GM12878 (cell line): ENCODE results near the gene GYPC.

ENCODE experiments used
- EGR1 ChIP-seq, 2 experiments: IDR thresholded peaks; 1 replicate in 1 of 2; 2 replicates in 1 of 2; pipeline ENCODE4 v1.6.1; 2011 to 2012; ENCODE audit warnings: low read depth in 2 of 2, low read length in 2 of 2, borderline replicate concordance in 1 of 2, mild to moderate bottlenecking in 1 of 2, moderate library complexity in 1 of 2
- EZH2 ChIP-seq: IDR thresholded peaks from 2 replicates; pipeline ENCODE4 v1.6.1; 2012; ENCODE audit warnings: low read depth, mild to moderate bottlenecking, control low read depth, inconsistent platforms, low read length, borderline replicate concordance; ENCODE audit not compliant: control insufficient read depth
- POLR2AphosphoS5 ChIP-seq: IDR thresholded peaks from 2 replicates; pipeline ENCODE4 v1.6.1; 2011; ENCODE audit warnings: mild to moderate bottlenecking, low read length, inconsistent platforms
- TF ChIP-seq, protein P1 (sequence below): IDR thresholded peaks from 2 replicates; pipeline ENCODE4 v1.6.1; 2012; ENCODE audit warnings: mild to moderate bottlenecking, low read depth, low read length

DNA sequence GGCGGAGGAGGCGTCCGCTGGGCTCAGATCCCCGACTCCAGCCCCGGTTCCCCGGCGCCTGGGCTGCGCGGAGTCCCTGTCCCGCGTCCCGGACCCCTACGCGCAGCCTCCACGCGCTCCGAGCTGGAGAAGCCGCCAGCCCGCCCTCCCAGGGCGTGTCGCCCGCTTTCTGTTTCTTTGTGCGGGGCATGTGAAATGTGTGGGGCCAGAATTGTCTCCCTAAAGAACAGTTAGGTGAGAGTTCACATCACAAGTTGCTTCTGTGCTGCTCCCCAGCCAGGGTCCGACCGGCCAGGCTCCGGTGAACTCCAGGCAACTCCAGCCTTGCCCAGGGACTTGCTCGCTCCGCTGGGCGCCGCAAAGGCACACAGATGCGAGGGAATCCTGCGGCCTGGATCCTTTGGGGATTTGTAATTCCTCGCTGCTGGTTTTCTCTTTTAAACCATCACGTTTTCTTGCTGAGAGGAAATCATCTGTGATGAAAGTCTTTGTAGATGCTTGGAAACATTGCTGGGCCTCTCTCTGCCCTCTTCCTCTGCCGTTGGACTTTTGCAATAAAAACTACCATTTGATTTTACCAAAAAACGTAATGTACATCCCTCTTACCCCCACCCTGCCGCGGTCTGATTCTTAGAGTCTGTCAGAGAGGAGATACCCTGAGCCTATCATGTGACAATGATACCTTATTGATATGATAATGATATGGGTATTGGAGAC, 631 bp downstream of the GYPC start:
- TF ChIP-seq EGR1 (IDR thresholded peaks at IDR 0.05; ENCODE audit: borderline replicate concordance in 1 of 2, low read depth in 2 of 2, low read length in 2 of 2) = no peak
- TF ChIP-seq, protein P1, sequence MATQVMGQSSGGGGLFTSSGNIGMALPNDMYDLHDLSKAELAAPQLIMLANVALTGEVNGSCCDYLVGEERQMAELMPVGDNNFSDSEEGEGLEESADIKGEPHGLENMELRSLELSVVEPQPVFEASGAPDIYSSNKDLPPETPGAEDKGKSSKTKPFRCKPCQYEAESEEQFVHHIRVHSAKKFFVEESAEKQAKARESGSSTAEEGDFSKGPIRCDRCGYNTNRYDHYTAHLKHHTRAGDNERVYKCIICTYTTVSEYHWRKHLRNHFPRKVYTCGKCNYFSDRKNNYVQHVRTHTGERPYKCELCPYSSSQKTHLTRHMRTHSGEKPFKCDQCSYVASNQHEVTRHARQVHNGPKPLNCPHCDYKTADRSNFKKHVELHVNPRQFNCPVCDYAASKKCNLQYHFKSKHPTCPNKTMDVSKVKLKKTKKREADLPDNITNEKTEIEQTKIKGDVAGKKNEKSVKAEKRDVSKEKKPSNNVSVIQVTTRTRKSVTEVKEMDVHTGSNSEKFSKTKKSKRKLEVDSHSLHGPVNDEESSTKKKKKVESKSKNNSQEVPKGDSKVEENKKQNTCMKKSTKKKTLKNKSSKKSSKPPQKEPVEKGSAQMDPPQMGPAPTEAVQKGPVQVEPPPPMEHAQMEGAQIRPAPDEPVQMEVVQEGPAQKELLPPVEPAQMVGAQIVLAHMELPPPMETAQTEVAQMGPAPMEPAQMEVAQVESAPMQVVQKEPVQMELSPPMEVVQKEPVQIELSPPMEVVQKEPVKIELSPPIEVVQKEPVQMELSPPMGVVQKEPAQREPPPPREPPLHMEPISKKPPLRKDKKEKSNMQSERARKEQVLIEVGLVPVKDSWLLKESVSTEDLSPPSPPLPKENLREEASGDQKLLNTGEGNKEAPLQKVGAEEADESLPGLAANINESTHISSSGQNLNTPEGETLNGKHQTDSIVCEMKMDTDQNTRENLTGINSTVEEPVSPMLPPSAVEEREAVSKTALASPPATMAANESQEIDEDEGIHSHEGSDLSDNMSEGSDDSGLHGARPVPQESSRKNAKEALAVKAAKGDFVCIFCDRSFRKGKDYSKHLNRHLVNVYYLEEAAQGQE = no peak
- no peak for TF ChIP-seq EZH2
- no peak for TF ChIP-seq POLR2AphosphoS5
